RWPE1 (cell line): ENCODE measurements around the gene KIF18B.

Experiments used
- CTCF ChIA-PET: fragments of 350-600 bp; sonication (Branson Sonifier 250); formaldehyde crosslinking; extraction: SDS; loops from one replicate; lab custom pipeline; 2021; lab: Yijun Ruan, JAX
- POLR2A ChIA-PET: fragments of 400-600 bp; formaldehyde crosslinking; extraction: SDS; loops from one replicate; lab custom pipeline; 2020; ENCODE audit warnings: antibody characterized with exemption; ENCODE audit not compliant: low non-redundant PET; lab: Yijun Ruan, JAX
- DNase-seq: peaks from one replicate; pipeline ENCODE4 v3.0.0; 2012; ENCODE audit warnings: low spot score
- H3K27ac ChIP-seq: fragments of 450-650 bp; 2 replicates; pipeline ENCODE4 v1.5.1; 2017
- TF ChIP-seq, protein P1 (sequence below): fragments of 450-650 bp; conservative IDR thresholded peaks from 2 replicates; pipeline ENCODE4 v1.5.1; 2017; ENCODE audit warnings: low read depth, mild to moderate bottlenecking

KIF18B gene

DNA sequence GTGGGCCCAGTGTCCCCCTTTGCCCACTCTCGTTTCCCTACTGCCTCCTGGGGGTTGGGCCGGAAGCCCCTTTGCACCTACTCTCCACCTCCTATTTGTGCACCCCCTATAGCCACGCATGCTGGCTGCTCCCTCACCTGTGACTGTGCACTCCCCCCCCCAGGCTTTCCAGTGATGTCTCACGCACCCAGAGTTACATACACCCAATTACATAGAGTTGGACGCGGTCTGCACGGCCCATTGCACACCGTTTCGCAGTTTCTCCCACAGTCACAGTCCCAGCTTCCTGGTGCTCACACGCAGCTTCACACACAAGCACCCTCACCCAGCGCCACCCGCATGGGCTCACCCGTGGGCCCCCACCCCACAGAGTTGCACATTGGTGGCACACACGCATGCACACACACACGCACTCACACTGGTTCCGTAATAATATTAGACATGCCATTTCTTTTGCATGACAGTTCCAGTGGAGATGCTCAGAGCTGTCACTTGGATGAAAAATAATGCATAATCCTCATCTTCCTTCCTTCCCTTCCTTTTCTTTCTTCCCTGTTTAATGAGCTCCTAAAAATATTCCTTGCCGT, 42.1 kb upstream of the KIF18B start:
- ChIA-PET CTCF (interaction anchor here (1.0 to 1.2 kb wide), 2 partner anchors 18 to 71 kb away, joined by 3 to 4 read pairs; partner anchors contain the start of gene NMT1), POLR2A (no interaction called here)

DNA sequence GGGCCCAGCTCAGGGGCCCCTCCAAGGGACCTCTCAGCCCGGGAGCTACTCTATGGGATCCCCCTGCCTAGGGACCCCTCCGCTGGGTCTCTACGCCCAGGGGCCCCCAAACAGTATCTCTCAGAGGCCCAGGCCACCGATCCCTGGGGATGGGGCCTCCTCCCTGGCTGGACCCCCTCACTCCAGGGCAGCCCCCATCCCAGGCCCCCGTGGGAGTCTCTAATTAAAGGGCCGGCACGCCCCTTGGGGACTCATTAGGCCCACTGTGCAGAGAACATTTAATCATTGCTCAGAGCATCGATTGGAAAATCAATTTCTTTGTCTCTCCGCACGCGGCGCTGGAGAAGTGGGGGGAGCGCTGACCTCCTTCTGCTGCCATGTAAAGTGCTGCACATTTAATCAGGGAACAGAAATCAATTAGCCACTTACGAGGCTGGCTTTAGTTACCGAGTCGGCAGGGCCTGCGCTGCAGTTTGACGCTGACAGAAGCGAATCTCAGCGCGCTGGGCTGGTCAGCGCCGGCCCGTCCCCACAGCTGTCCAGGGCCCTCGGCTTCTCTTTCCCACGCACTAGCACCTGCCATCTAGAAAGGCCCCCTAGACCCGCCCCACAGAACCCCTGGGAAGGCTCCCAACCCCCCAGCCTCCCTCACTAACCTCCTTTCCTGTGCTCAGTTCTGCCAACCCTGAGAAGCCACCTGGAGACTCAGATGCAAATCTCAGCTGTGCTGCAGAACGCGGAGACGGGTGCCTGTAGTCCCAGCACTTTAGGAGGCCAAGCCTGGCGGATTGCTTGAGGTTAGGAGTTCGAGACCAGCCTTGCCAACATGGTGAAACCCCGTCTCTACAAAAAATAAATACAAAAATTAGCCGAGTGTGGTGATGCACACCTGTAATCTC, 40.7 kb upstream of the KIF18B start:
- H3K27ac ChIP-seq, result no peak overlapping the region
- TF ChIP-seq, protein P1, sequence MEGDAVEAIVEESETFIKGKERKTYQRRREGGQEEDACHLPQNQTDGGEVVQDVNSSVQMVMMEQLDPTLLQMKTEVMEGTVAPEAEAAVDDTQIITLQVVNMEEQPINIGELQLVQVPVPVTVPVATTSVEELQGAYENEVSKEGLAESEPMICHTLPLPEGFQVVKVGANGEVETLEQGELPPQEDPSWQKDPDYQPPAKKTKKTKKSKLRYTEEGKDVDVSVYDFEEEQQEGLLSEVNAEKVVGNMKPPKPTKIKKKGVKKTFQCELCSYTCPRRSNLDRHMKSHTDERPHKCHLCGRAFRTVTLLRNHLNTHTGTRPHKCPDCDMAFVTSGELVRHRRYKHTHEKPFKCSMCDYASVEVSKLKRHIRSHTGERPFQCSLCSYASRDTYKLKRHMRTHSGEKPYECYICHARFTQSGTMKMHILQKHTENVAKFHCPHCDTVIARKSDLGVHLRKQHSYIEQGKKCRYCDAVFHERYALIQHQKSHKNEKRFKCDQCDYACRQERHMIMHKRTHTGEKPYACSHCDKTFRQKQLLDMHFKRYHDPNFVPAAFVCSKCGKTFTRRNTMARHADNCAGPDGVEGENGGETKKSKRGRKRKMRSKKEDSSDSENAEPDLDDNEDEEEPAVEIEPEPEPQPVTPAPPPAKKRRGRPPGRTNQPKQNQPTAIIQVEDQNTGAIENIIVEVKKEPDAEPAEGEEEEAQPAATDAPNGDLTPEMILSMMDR, result no peak
- ChIA-PET POLR2A (no interaction called here), CTCF (interaction anchor here (0.6 kb wide), 2 partner anchors 1107 to 1645 kb away, joined by 4 to 5 read pairs; no protein-coding TSS in a partner anchor)
- no peak for DNase-seq

More for the DNA sequence above, 42.1 kb upstream of the KIF18B start:
- DNase-seq, result no peak
- TF ChIP-seq, protein P1, result no peak
- no peak overlapping the region for H3K27ac ChIP-seq

DNA sequence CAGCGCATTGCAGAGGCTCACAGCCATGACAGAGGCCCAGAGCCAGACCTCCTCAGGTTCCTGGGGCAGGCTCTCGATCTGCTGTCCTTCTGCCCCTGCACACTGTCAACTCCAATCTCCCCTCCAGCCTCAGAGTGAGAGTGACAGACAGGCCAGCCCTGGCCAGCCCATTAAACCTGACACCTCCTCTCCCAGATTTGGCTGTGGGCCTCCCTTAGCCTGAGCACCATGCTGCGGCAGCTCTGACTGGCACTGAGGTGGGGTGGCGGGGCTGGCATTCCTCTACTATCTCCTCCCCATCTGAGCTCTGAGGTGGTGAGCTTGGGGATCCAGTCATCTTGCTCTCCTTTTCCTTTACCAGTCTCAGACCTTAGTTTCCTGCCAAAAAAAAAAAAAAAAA, 36.0 kb upstream of the KIF18B start:
- CTCF ChIA-PET, result no interaction called here

DNA sequence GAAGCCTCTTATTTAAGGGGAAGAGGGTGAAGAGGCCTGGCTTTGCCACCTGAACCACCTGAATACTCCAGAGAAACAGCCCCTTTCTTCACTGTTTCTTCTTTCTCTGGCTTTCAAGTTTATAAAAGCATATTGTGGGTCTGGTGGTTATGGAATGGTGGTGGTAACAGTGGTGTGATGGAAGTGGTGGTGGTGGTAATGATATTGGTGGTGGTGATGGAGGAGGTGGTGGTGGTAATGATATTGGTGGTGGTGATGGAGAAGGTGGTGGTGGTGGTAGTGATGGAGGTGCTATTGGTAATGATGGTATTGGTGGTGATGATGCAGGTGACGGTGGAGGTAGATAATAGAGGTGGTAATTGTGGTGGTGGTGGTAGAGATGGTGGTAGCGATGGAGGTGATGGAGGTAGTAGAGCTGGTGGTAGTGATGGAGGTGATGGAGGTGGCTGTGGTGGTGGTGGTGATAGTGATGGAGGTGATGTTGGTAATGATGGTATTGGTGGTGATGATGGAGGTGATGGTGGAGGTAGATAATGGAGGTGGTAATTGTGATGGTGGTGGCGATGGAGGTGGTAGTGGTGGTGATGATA, 34.6 kb upstream of the KIF18B start:
- peak overlapping the region; percentile 90; the same call in 1 of the 2 replicates for H3K27ac ChIP-seq
- CTCF ChIA-PET, result no interaction called here
- DNase-seq, result no peak
- POLR2A ChIA-PET, result no interaction called here
- TF ChIP-seq, protein P1, result no peak

More for the DNA sequence above, 36.0 kb upstream of the KIF18B start:
- TF ChIP-seq, protein P1, result no peak
- H3K27ac ChIP-seq, result 0 out of 2 replicates have a peak overlapping the region, but pooled peaks have one; percentile 7
- POLR2A ChIA-PET, result no interaction called here
- DNase-seq, result no peak

DNA sequence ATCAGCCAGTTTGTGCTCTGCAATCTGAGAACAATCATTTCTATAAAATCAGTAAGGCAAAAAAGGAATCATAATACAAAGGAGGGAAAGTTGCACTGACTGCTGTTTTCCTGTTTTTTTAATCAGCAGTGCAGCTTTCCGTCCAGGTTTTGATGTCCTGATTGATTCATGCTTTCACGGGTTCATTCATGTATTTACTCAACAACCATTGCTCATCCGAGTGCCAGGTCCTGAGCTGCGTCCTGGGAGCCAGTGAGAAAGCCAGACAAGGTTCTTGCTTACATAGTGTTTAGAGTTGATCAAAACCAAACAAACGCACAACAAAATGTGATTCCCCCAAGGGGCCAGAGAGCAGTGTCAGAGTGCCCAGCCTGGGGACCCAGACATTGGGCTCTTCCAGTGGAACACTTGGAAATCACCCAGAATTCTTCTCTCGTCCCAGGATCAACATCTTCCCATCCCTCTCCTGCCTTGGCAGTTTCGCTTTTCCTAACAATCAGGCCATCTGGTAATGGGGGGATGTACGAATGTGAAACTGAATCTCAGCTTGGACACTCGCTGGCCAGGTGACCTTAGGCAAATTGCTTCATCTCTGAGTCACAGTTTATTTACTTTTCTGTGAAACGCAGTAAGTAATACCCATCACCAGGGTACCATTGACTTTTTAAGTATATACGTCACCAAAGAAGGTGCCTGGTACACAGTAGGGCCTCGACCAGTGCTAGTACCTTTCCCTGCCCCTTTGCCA, 33.8 kb upstream of the KIF18B start:
- peak; percentile 62 for DNase-seq
- H3K27ac ChIP-seq, result peak overlapping the region; percentile 90
- TF ChIP-seq, protein P1, result no peak
- ChIA-PET CTCF (interaction anchor here (0.8 kb wide), 1 partner anchor 12 kb away, joined by 5 read pairs; no protein-coding TSS in a partner anchor), POLR2A (interaction anchor here (1.1 kb wide), 1 partner anchor 13 kb away, joined by 8 read pairs; the partner anchor contains the start of gene C1QL1)
